K562 treated with DMSO at 1 percent for 4 hours (cell line): ENCODE results near the gene CCDC97. TPM values are rescaled to one million over a fixed set of nuclear protein-coding genes. Genes with fewer than 3 reads are reported as not detected.

Source experiments
- total RNA-seq: library from RNA; unstranded; fragments of 300-600 nt; gene quantifications from 2 replicates; pipeline ENCODE4 v1.2.3, GENCODE V29; 2022; ENCODE audit not compliant: insufficient read depth

CCDC97 gene
- total RNA-seq, result 18.9 and 22.4 TPM in 2 replicates

GRCh38 chr19:41310033-41310831 is at the start of gene CCDC97:
Gene CCDC97, plus strand, starts transcription at chr19:41310172. Its CDS starts 139 bp downstream, at chr19:41310311.

DNA sequence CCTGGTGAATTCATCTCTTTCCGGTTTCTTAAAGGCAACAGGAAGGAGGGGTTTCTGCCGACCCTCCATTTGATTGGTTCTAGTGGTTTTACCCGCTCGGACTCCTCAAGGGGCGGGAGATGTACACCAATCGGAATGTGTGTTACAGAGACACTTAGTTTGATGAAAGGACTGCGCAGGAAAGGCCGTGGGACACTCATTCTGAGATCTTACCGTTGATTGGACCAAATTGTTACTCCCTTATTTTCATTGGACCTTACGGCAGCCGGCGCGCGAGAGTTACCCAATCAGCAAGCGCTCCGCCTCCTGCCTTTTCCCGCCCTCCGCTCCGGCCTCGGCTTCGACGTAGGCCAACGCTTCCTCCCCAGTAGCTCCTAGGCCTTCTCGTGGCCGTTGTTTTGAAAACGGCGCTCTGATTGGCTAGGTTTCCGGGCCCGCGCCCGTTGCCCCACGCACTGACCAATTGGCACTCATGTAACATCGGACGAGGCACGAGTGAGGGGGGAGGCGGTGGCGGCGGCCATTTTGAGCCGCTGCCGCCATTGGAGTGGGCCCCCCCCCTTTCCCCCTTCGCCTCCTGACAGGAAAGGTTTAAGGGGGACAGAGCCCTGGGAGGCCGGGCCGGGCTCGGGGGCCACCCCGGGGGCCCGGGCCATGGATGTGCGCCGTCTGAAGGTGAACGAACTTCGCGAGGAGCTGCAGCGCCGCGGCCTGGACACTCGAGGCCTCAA is 46.0 kb upstream of the CCDC97 start, which contains the start of gene HNRNPUL1:
Gene HNRNPUL1 (plus strand): TSS at position 523 of the 731 bp plus-strand sequence. CDS start 132 bp downstream, at position 655.

GRCh38 chr19:41353466-41354342 is 43.7 kb downstream of the CCDC97 start, which contains the start of gene TGFB1:
Gene TGFB1, minus strand, starts transcription at chr19:41353922. Its CDS starts 878 bp downstream, at chr19:41353044.

GRCh38 chr19:41363753-41364523 is 54.0 kb downstream of the CCDC97 start, which contains the start of gene B9D2:
Gene B9D2, minus strand, starts transcription at chr19:41364149. Its CDS starts 630 bp downstream, at chr19:41363519.

Other genes with a start within 250 kb of the CCDC97 start
- not detected in 2 replicates for gene CYP2A13, start 221.7 kb upstream of the CCDC97 start, total RNA-seq
- 1.0 TPM in 1 of 2 replicates, not detected in the other for gene CYP2F1, start 195.7 kb upstream of the CCDC97 start, total RNA-seq
- 0.28 TPM in 1 of 2 replicates, not detected in the other for gene CYP2S1, start 117.0 kb upstream of the CCDC97 start, total RNA-seq
- 2.9 and 4.0 TPM in 2 replicates for gene AXL, start 90.9 kb upstream of the CCDC97 start, total RNA-seq
- 113 and 124 TPM in 2 replicates for gene HNRNPUL1, start 45.8 kb upstream of the CCDC97 start, total RNA-seq
- gene TGFB1, start 43.8 kb downstream of the CCDC97 start, total RNA-seq, result 134 and 173 TPM in 2 replicates
- 6.7 and 9.9 TPM in 2 replicates for gene B9D2, start 54.0 kb downstream of the CCDC97 start, total RNA-seq
- 4.9 and 5.2 TPM in 2 replicates for gene TMEM91, start 66.4 kb downstream of the CCDC97 start, total RNA-seq
- 49.5 and 57.6 TPM in 2 replicates for gene EXOSC5, start 87.2 kb downstream of the CCDC97 start, total RNA-seq
- 53.1 and 72.1 TPM in 2 replicates for gene BCKDHA, start 87.6 kb downstream of the CCDC97 start, total RNA-seq
- 0.95 and 1.4 TPM in 2 replicates for gene B3GNT8, start 117.2 kb downstream of the CCDC97 start, total RNA-seq
- 70.4 and 74.3 TPM in 2 replicates for gene DMAC2, start 129.7 kb downstream of the CCDC97 start, total RNA-seq
- gene ERICH4, start 133.0 kb downstream of the CCDC97 start, total RNA-seq, result not detected in 2 replicates